Panc1 (cell line): ENCODE measurements around the gene RGS12. TPM values are rescaled to one million over a fixed set of nuclear protein-coding genes. Genes with fewer than 3 reads are reported as not detected.

Source experiments
- ATAC-seq: fragments of 200-7000 bp; cut with Tn5 transposase; 2 replicates; pipeline ENCODE4 v1.9.1; 2020; ENCODE audit warnings: mild to moderate bottlenecking, moderate library complexity
- BruUV-seq: library from RNA; stranded (reverse); fragments of 400-500 nt; replicated peaks from 2 replicates; lab custom pipeline; 2021; lab: Mats Ljungman, UMichigan
- CTCF ChIA-PET: fragments of 300-600 bp; sonication (Branson Sonifier 250); formaldehyde crosslinking; loops from one replicate; lab custom pipeline; 2022; ENCODE audit warnings: antibody characterized with exemption; lab: Charles Lee
- POLR2A ChIA-PET: fragments of 300-600 bp; sonication (Branson Sonifier 250); formaldehyde crosslinking; loops from one replicate; lab custom pipeline; 2022; ENCODE audit warnings: antibody characterized with exemption; lab: Charles Lee
- DNase-seq: peaks from one replicate; pipeline ENCODE4 v3.0.0-alpha.2; 2010; ENCODE audit warnings: low read depth, low spot score
- H3K27ac ChIP-seq: 2 replicates; pipeline ENCODE4 v1.5.1; 2011; ENCODE audit warnings: mild to moderate bottlenecking, low read length, inconsistent platforms
- H3K27me3 ChIP-seq: fragments of 200-500 bp; sonication (Bioruptor generic); 2 replicates; pipeline ENCODE4 v1.6.0; 2014; ENCODE audit warnings: low read length, inconsistent platforms; ENCODE audit not compliant: control insufficient read depth, insufficient read depth
- H3K36me3 ChIP-seq: fragments of 200-500 bp; sonication (Bioruptor generic); 2 replicates; pipeline ENCODE4 v1.5.1; 2014; ENCODE audit warnings: inconsistent platforms, mild to moderate bottlenecking, low read length, moderate library complexity; ENCODE audit not compliant: control insufficient read depth, insufficient read depth
- H3K4me1 ChIP-seq: 2 replicates; pipeline ENCODE4 v1.5.1; 2011; ENCODE audit warnings: inconsistent platforms, mild to moderate bottlenecking, low read length, moderate library complexity; ENCODE audit not compliant: control insufficient read depth, insufficient read depth
- H3K4me3 ChIP-seq, 2 experiments: 2 replicates each; pipeline ENCODE4 v1.5.1; 2011 to 2012; ENCODE audit warnings: low read depth in 2 of 2, low read length in 2 of 2, mild to moderate bottlenecking in 2 of 2, inconsistent platforms in 1 of 2, moderate library complexity in 1 of 2
- H3K9me3 ChIP-seq: fragments of 200-500 bp; sonication (Bioruptor generic); 2 replicates; pipeline ENCODE4 v1.5.1; 2014; ENCODE audit warnings: low read depth, mild to moderate bottlenecking, inconsistent platforms, low read length, moderate library complexity; ENCODE audit not compliant: control insufficient read depth, insufficient read depth
- POLR2AphosphoS5 ChIP-seq: IDR thresholded peaks from 2 replicates; pipeline ENCODE4 v1.6.1; 2012; ENCODE audit warnings: mild to moderate bottlenecking, low read depth, low read length, moderate library complexity
- SIN3A ChIP-seq: IDR thresholded peaks from 2 replicates; pipeline ENCODE4 v1.6.1; 2012; ENCODE audit warnings: low read depth, mild to moderate bottlenecking, low read length, moderate library complexity, borderline replicate concordance; ENCODE audit not compliant: insufficient read depth
- TCF7L2 ChIP-seq: IDR thresholded peaks from 2 replicates; pipeline ENCODE4 v1.6.1; 2011; ENCODE audit warnings: mild to moderate bottlenecking, low read depth, low read length, inconsistent platforms
- in situ Hi-C: cut with HindIII; loops from 2 replicates; pipeline ENCODE4 v1.10.0; 2016; ENCODE audit warnings: low sequenced_read_pairs, low pct_unique_long_range_greater_than_20kb
- intact Hi-C: fragments of 100-400 bp; cut with micrococcal nuclease; formaldehyde crosslinking; loops from one replicate; pipeline ENCODE4 v1.10.0; 2022; ENCODE audit not compliant: unreplicated experiment
- total RNA-seq: library from RNA; stranded (reverse); gene quantifications from one replicate; pipeline ENCODE4 v1.2.1, GENCODE V29; 2021; ENCODE audit not compliant: unreplicated experiment
- TF ChIP-seq, protein P1 (sequence below), 2 experiments: IDR thresholded peaks; 2 replicates each; pipeline ENCODE4 v1.6.1; 2011 to 2012; ENCODE audit warnings: low read depth in 2 of 2, control low read depth in 1 of 2, low read length in 1 of 2, mild to moderate bottlenecking in 1 of 2, moderate library complexity in 1 of 2; ENCODE audit not compliant: insufficient read depth in 1 of 2
- TF ChIP-seq, protein P2 (sequence below): fragments of 450-650 bp; IDR thresholded peaks from 2 replicates; pipeline ENCODE4 v1.5.1; 2017; ENCODE audit warnings: mild to moderate bottlenecking

Gene RGS12
- total RNA-seq, 1 experiment from 2014 or later = 24.3 TPM

DNA sequence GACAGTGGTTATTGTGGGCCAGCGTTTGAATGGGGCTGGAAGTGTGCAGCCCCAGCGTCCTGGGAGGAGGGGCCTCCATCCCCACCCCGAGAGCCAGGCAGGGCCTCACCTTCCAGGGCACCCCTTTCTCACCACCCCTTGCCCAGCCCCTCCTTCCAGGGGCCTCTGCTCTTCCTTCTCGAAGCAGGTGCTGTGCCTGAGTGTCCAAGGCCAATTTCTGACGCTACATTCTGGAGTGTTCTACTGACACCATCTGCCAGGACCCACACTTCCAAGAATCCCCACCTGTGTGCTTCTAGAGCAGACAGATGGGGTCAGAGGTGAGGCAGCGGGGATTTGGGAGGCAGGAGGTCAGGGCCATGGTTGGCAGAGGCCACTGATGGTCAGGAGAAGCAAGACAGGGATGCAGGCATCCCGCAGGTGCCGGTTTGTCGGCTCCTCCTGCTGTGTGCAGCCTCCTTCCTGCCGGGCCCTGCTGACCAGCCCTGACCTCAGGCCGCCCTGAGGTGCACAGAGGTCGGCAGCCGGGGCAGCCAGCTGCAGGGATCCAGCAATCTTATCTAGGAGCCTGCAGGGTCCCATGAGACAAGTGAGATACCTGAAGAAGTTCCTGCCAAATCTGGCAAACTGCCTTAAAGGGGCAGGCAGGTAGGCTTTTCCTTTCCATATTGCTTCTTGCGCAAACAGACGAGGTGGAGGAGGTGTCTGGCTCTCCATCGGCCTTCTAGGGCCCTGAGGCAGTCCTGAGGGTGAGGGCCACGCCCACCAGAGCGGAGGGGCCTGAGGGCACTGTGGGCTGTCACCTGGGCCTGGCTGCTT lies 25.0 kb upstream of the RGS12 start:
- ChIA-PET CTCF (no interaction called here), POLR2A (no interaction called here)
- Histone ChIP-seq H3K4me3 (no peak overlapping the region), H3K9me3 (no peaks in the 10 kb centered on the region), H3K27ac (no peak overlapping the region), H3K27me3 (no peaks in the 10 kb centered on the region), H3K36me3 (no peaks in the 10 kb centered on the region), H3K4me1 (no peaks in the 10 kb centered on the region)
- in situ Hi-C loops = no loop called here
- DNase-seq (no peak), ATAC-seq (no peak)
- no TSS peak for BruUV-seq
- intact Hi-C loops = no loop called here
- TF ChIP-seq POLR2AphosphoS5 (no peak), TCF7L2 (no peak)

DNA sequence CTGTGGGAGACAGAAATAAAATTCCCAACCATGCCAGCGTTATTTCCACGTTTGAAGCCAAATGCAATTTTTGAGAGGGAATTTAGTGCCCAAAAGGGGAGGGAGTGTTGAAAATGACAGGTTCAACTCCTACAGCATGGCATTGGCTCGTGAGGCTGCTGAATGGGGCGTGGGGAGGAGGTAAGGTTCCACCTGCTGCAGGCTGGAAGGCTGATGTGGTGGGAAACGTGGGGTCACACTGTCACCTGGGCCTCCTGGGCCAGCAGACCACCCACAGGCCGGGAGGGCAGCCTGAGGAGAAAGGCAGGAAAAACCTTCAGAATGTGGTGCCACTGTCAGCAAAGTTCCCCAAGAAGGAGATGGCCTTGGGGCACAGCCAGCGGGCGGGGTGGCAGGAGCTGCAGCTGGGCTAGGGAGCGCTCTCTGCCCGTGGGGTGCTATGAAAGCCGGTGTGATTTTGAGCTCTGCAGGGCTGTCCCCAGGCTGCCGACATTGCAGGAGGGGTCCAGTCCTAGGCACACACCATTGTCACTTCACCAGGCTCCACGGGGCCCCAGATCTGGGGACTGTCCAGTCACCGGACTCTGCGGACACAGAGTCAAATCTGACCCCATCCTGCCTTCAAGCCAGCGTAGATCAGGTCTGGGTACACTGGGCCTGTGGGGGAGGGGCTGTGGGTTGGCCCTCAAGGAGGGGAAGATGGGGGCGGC lies 24.3 kb upstream of the RGS12 start:
- no peak for TF ChIP-seq TCF7L2
- TF ChIP-seq, protein P1, sequence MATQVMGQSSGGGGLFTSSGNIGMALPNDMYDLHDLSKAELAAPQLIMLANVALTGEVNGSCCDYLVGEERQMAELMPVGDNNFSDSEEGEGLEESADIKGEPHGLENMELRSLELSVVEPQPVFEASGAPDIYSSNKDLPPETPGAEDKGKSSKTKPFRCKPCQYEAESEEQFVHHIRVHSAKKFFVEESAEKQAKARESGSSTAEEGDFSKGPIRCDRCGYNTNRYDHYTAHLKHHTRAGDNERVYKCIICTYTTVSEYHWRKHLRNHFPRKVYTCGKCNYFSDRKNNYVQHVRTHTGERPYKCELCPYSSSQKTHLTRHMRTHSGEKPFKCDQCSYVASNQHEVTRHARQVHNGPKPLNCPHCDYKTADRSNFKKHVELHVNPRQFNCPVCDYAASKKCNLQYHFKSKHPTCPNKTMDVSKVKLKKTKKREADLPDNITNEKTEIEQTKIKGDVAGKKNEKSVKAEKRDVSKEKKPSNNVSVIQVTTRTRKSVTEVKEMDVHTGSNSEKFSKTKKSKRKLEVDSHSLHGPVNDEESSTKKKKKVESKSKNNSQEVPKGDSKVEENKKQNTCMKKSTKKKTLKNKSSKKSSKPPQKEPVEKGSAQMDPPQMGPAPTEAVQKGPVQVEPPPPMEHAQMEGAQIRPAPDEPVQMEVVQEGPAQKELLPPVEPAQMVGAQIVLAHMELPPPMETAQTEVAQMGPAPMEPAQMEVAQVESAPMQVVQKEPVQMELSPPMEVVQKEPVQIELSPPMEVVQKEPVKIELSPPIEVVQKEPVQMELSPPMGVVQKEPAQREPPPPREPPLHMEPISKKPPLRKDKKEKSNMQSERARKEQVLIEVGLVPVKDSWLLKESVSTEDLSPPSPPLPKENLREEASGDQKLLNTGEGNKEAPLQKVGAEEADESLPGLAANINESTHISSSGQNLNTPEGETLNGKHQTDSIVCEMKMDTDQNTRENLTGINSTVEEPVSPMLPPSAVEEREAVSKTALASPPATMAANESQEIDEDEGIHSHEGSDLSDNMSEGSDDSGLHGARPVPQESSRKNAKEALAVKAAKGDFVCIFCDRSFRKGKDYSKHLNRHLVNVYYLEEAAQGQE (IDR thresholded peaks at IDR 0.05; ENCODE audit: insufficient read depth in 1 of 2, low read depth in 2 of 2, low read length in 1 of 2) = no peak
- TF ChIP-seq, protein P2, sequence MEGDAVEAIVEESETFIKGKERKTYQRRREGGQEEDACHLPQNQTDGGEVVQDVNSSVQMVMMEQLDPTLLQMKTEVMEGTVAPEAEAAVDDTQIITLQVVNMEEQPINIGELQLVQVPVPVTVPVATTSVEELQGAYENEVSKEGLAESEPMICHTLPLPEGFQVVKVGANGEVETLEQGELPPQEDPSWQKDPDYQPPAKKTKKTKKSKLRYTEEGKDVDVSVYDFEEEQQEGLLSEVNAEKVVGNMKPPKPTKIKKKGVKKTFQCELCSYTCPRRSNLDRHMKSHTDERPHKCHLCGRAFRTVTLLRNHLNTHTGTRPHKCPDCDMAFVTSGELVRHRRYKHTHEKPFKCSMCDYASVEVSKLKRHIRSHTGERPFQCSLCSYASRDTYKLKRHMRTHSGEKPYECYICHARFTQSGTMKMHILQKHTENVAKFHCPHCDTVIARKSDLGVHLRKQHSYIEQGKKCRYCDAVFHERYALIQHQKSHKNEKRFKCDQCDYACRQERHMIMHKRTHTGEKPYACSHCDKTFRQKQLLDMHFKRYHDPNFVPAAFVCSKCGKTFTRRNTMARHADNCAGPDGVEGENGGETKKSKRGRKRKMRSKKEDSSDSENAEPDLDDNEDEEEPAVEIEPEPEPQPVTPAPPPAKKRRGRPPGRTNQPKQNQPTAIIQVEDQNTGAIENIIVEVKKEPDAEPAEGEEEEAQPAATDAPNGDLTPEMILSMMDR = no peak
- no peak for TF ChIP-seq SIN3A
- no peak for TF ChIP-seq POLR2AphosphoS5
- in situ Hi-C loops = no loop called here
- DNase-seq (no peak), ATAC-seq (peak; percentile 49)
- no peaks in the 10 kb centered on the region for H3K27me3 ChIP-seq
- intact Hi-C loops = no loop called here
- no peaks in the 10 kb centered on the region for H3K4me1 ChIP-seq
- POLR2A ChIA-PET = no interaction called here
- no peaks in the 10 kb centered on the region for H3K36me3 ChIP-seq
- no peaks in the 10 kb centered on the region for H3K9me3 ChIP-seq
- no peak overlapping the region for H3K4me3 ChIP-seq
- CTCF ChIA-PET = no interaction called here
- BruUV-seq = no TSS peak
- no peak overlapping the region for H3K27ac ChIP-seq
